HTERT RPE-1 (cell line): Measurements from ENCODE around the gene ACTA2.

ENCODE experiments used
- in situ Hi-C: fragments of 300-500 bp; cut with MboI; formaldehyde crosslinking; loops from 4 replicates; pipeline ENCODE4 v1.14.3; 2020; ENCODE audit warnings: low sequenced_read_pairs

The ACTA2 gene

DNA sequence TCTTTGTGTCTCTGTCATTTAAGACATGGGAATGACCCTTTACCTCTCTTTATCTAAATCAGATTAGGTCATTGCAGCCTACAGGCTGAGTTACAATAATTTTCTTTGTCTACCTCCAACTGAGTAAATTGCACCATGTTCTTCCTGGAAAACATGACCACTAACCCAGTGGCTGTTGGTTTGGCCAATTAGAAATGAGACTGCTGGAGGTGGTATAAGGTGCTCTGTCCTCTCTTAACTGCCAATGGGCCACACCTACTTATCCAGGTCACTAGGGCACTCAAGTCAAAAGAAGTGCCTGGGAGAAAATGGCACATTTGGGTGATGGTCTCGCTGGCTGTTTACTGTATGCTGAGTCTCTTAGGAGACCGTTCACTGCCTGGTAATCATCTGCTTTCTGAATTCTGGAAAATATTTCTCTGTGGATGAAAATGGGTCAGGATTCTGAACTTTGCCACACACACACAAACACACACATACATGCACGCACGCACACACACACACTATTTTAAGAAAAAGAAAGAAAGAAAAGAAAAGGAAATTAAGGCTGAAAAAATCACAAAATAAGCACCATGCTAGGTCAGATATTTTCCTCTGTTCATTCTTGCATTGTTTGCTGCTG lies 56.1 kb downstream of the ACTA2 start:
- in situ Hi-C loops = no loop called here

DNA sequence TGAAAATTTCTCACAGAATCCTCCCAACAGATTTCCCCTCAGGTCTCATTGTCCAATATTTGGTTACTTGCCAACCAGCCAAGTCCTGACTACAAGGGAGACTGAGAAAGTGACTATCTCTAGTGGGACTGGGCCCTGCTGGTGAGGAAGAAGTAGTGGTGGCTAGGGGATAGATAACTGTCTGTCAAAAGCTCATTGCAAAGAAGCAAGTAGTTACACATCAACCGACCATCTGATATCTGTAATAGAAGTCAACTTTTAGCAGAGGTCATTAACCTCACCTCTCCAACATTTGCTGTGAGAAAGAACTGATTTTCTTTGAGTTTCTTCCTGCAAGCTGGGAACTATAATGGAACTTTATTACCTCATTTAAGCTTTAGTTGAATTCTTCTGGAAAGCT lies 57.3 kb downstream of the ACTA2 start:
- in situ Hi-C loops = no loop called here

DNA sequence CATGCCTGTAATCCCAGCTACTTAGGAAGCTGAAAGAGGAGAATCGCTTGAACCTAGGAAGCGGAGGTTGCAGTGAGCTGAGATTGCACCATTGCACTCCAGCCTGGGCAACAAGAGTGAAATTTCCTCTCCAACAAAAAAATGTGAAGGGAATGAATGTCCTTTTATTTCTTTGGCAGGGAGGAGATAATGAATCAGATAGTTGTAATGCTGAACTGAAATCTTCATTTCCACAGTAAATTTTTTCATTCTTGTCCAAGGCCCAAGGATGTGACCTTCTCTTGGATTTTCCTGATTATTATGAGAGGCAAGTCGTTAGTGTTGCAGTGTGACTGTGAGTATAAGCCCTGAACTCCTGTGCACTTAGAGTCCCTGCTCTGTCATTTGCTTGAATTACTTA lies 59.0 kb downstream of the ACTA2 start:
- in situ Hi-C loops = no loop called here

DNA sequence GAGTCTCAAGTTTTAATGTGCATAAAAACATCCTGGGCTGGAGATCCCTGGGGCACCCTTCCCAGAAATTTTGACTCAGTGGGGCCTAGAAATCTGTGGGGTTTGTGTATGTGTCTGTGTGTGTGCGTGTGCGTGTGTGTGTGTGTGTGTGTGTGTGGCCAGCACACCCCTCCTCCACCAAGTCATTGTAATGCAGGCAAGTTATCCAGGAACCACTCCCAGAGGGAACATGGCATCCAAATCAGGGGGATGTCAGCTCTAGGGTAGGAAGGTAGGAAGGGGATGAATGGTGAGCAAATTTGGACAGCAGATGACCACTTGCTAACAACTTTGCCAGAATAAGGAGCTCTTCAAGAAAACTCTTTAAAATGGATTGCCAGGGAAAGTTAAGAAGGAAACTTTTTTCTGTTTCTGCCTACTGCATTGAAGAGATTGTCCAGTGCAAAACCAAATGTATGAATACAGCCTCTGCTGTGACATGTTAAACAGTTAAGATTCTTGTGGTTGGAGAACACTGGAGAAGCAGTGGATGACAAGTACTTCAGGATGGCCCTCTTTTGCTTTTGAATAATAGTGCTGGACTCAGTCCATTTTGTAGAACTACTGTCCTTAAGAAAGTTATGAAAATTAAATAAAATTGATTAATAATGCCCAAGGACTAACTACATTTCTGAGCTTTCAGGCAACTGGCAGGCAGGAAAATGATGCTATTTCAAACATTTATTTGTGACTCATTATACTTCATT lies 60.2 kb downstream of the ACTA2 start:
- in situ Hi-C loops = no loop called here

DNA sequence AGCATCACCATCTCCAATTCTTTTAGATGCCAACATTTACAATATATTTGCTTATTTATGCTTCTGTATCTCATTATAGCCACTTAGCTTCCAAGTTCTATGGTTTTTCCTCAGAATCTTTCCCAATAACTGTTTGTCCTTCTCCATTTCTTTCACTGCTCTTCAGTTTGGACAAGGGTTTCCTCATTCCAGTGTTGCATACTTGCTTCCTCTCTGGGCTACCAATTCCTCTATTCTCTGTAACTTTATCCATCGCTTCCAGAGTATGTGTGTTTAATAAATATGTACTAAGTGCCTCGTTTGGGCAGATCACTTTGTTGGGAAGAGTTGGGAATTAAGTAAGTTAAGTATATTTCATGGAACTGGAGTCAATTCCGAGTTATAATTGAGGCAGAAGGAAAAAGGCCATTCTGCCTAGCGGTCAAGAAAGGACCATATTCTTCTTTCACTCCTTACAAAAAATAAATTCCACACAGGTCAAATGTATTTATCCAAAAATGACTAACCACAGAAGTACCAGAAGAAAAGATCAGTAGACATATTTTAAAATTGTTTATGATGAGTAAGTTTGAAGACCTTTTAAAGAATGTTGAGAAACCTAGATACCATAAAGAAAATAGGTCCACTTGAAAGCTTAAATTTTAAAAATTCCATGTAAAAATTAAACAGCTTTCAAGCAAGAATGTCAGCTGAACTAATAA lies 61.7 kb downstream of the ACTA2 start:
- in situ Hi-C loops = no loop called here

DNA sequence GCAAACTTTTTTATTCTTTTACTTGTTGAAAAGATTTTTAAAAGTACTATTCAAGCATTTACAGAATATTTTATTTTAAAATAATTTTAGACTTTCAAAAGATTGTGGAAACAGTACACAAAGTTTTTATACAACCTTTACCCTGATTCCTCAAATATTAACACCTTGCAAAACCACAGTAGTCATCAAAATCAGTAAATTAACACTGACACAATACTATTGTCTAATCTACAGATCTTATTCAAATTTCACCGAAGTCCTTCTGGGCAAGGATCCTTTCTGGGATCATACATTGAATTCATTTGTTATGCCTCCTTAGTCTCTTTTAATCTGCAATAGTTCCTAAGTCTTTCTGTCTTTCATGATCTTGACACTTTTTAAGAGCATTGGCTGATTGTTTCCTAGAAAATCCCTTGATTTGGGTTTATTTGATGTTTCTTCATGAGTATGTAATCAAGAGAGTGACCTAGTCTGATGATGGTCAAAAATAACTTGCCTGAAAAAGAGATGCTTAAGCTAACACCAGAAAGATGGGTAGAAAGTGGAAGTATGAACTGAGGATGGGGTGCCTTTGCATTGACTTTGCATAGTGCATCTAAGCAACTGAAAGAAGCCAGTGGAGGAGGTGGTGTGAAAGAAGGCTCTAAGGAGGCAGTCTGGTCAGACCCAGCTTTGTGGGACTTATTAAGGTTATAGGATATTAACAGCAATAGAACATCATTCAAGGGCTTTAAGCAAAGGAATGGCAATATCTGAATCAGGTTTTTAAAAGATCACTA lies 62.8 kb downstream of the ACTA2 start:
- in situ Hi-C loops = no loop called here

DNA sequence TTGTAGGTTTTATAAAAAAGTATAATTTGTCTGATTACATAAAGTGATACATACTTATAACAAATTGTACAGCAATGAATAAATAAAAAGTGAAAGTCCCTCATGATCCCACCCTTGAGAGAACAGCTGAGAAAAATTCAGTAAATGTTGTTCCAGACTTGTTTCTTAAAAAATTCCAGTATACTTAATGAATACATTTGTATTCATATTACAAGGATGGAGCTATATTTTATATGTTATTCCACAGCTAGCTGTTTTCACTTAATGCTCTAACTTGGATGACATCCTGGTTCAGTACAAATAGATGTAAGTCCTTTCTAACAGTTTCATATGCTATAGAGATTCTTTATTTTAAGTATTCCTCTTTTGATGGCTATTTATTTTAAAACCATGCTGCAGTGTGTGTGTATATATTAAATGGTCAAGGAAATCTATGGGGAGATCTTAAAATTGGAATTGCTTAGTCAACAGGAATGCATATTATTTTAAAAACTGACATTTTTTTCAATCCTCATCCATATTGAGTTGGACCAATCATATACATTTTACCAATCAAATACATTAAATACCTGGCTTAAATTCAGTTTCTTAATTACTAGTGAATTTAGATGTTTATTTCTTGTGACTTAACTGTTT lies 63.6 kb downstream of the ACTA2 start:
- in situ Hi-C loops = no loop called here

DNA sequence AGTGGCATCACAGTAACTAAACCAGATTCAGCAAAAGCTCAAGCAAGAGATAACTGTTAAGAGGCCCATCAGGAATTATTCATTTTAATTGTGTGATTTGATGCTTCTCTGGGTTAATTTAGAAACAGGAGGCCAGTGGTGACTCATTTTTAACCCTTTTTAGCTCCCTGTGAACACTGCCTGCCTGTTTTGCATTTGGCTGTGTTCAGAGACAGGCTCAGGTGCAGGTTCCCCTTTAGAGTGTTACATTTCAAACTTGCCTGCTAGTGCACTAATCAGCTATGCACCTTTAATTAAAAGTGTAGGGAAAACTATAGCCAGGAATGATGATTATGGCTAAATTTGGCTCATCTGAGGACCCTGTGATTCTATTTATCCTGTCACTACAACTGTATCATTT lies 66.0 kb downstream of the ACTA2 start:
- in situ Hi-C loops = no loop called here
